Chondrocyte (in vitro differentiated cells): Measurements from ENCODE around the gene SEMA6A. TPM values are rescaled to one million over a fixed set of nuclear protein-coding genes. Genes with fewer than 3 reads are reported as not detected.

Experiments
- DNase-seq: peaks from one replicate; pipeline ENCODE4 v3.0.0; 2021; ENCODE audit warnings: mixed read lengths, low spot score
- H3K27ac Mint-ChIP-seq: one replicate; pipeline ENCODE4 v1.8.0; 2021; ENCODE audit warnings: mild to moderate bottlenecking, moderate library complexity, mixed read lengths; ENCODE audit not compliant: unreplicated experiment
- H3K27me3 Mint-ChIP-seq: 2 replicates; pipeline ENCODE4 v1.8.0; 2021; ENCODE audit warnings: low read depth, mixed read lengths
- H3K36me3 Mint-ChIP-seq: 2 replicates; pipeline ENCODE4 v1.8.0; 2021; ENCODE audit warnings: low read depth, mixed read lengths
- H3K4me1 Mint-ChIP-seq: 2 replicates; pipeline ENCODE4 v1.8.0; 2021; ENCODE audit warnings: low read depth, mild to moderate bottlenecking, mixed read lengths
- H3K4me3 Mint-ChIP-seq: one replicate; pipeline ENCODE4 v1.8.0; 2021; ENCODE audit warnings: mild to moderate bottlenecking, moderate library complexity, mixed read lengths; ENCODE audit not compliant: unreplicated experiment
- H3K9me3 Mint-ChIP-seq: 2 replicates; pipeline ENCODE4 v1.8.0; 2021; ENCODE audit warnings: low read depth, mixed read lengths
- total RNA-seq: library from RNA; stranded (reverse); gene quantifications from 3 replicates; pipeline ENCODE4 v1.2.1, GENCODE V29; 2021
- TF ChIP-seq, protein P1 (sequence below): fragments of 200-600 bp; sonication (generic); IDR thresholded peaks from 2 replicates; pipeline ENCODE4 v1.5.0; 2021; ENCODE audit warnings: antibody characterized with exemption, mild to moderate bottlenecking, moderate library complexity

SEMA6A gene
- total RNA-seq, 1 donor from 2014 or later: 3.9 TPM

DNA sequence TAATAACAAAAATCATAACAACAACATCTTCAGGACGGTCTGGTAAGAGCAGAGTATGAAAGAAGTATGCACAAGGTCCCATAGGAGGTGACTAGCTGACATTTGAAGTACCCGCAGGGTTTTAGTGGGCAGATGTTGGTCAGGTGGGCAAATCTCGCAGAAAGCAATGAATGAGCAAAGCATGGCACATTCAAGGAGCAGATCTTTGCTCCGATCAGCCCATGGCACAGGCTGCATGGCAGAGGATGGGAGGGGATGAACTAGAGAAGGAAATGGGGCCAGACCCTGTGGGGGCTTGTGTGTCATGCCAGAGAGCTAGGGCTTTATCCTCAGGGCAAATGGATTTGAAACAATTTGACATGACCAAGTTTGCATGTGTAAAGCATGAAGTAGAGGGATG, 90.0 kb downstream of the SEMA6A start:
- no peaks in the 10 kb centered on the region for H3K27me3 Mint-ChIP-seq
- H3K4me1 Mint-ChIP-seq: peaks cover 3% of the 10 kb centered on the region
- H3K27ac Mint-ChIP-seq: no peak overlapping the region
- DNase-seq: no peak
- H3K9me3 Mint-ChIP-seq: no peaks in the 10 kb centered on the region
- TF ChIP-seq, protein P1, sequence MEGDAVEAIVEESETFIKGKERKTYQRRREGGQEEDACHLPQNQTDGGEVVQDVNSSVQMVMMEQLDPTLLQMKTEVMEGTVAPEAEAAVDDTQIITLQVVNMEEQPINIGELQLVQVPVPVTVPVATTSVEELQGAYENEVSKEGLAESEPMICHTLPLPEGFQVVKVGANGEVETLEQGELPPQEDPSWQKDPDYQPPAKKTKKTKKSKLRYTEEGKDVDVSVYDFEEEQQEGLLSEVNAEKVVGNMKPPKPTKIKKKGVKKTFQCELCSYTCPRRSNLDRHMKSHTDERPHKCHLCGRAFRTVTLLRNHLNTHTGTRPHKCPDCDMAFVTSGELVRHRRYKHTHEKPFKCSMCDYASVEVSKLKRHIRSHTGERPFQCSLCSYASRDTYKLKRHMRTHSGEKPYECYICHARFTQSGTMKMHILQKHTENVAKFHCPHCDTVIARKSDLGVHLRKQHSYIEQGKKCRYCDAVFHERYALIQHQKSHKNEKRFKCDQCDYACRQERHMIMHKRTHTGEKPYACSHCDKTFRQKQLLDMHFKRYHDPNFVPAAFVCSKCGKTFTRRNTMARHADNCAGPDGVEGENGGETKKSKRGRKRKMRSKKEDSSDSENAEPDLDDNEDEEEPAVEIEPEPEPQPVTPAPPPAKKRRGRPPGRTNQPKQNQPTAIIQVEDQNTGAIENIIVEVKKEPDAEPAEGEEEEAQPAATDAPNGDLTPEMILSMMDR: no peak
- H3K36me3 Mint-ChIP-seq: peaks cover 6% of the 10 kb centered on the region
- H3K4me3 Mint-ChIP-seq: no peak overlapping the region

DNA sequence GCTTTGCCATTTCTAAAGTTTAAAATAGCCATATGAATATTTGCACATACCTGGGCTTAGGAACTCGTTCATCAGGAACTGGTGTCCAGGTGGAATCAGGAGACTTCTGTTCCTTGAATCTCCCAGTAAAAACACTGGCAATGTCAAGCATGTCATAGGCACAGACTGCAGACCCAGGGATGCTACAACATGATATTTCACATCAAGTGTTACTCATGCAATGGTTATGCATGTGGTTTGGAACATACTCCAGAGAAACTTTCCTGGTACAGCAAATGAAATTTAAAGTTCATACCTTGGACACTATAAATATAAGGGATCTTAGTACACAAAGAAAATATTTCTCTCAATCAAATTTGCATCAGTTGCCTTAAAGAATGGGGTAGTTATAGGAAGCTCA, 92.2 kb downstream of the SEMA6A start:
- TF ChIP-seq, protein P1: no peak
- no peak overlapping the region for H3K4me3 Mint-ChIP-seq
- peaks cover 11% of the 10 kb centered on the region for H3K36me3 Mint-ChIP-seq

DNA sequence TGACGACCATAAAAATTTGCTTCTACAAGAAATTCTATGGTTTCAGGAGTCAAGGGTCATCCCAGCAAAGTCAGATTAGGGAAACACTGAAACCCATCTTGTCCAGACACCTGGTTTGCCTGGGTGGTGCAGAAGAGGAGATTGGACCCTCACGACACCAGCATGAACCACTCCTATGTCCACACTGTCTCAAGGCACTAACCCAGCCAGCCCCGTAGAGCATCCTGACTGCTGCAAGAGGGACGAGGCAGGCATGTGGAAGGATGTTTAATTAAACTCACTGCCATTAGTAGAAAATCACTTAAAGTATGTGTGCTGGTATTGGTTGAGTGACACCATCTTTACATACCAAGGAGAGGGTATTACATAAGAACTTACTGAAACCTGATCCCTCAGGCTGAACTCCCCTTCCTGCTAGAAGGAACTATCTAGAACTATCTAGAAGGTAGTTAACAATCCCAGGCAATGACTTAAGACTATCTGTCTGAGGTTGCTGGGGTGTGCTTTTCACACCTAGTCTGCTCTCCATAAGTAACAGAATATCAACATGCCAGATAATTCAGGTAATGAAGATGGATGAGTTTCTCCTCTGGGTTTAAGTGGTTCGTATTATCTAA, 93.6 kb downstream of the SEMA6A start:
- Mint-ChIP-seq H3K4me1 (peaks cover 3% of the 10 kb centered on the region), H3K27ac (no peak overlapping the region), H3K27me3 (no peaks in the 10 kb centered on the region), H3K36me3 (peaks cover 13% of the 10 kb centered on the region), H3K9me3 (peaks cover 6% of the 10 kb centered on the region), H3K4me3 (no peak overlapping the region)
- TF ChIP-seq, protein P1: no peak
- DNase-seq: no peak

More for the DNA sequence above, 92.2 kb downstream of the SEMA6A start:
- Mint-ChIP-seq H3K27me3 (no peaks in the 10 kb centered on the region), H3K9me3 (no peaks in the 10 kb centered on the region), H3K4me1 (peaks cover 3% of the 10 kb centered on the region), H3K27ac (no peak overlapping the region)
- no peak for DNase-seq

DNA sequence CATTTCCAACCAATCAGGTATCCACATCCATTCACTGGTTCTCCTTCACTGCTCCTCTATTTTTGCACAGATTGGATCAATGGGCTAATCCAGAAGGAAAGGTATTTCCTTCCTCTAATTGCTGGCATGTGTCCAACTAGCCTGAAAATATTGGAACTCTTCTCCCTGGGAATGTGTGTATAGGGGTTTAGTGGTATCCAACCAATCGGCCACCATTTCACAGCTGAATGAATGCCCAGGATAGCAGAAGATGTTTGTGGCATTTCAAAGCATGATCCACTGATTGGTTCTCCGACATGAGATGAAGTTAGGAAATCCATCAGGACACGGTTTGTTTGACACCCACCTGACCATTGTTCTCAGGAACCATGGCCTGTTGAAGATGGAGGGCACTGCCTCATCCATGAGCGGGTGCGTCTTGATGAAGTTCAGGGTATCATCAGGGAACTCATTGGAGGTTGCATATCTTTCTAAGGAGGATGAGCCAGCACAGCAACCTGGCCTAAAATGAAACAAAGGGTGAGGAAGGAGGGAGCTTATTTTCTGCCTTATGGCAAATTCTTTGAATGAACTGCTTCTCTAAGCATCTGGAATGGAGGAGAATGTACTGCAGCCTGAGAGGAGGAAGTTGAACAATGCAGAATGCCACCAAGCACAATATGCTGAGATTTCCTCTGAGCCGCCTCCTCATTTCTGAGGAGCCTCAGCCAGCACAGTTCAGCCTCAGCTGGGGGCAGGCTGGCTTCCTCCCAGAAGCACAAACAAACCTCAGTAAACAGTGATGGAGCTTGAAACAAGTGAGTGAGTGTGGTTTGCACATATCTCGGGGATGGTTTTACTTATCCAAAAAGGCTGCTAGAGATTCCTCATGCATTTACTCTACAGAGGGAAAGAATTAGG, 94.6 kb downstream of the SEMA6A start:
- Mint-ChIP-seq H3K4me3 (no peak overlapping the region), H3K4me1 (peaks cover 3% of the 10 kb centered on the region), H3K27ac (no peak overlapping the region), H3K27me3 (no peaks in the 10 kb centered on the region), H3K36me3 (peaks cover 17% of the 10 kb centered on the region), H3K9me3 (peaks cover 6% of the 10 kb centered on the region)
- TF ChIP-seq, protein P1: no peak
- DNase-seq: no peak

DNA sequence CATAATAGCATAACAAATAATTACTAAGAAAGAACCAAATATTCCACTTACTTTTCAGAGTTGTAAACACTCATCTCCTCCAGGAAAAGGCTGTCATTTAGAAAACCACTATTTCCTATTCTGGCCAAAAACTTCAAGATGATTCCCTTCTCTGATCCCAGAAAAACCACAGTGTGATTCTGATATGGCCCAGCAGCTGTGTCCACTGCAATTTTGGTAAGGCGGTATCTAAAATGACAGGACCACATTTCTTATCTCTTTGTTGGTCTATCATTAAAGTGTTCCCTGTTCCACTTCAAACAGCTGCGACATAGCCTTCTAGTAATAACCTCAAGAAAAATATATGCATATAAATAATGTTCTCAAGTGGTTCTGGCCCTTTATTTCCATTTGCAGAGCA, 96.1 kb downstream of the SEMA6A start:
- TF ChIP-seq, protein P1: no peak
- H3K4me3 Mint-ChIP-seq: no peak overlapping the region
- peaks cover 3% of the 10 kb centered on the region for H3K4me1 Mint-ChIP-seq
- peaks cover 6% of the 10 kb centered on the region for H3K9me3 Mint-ChIP-seq
- H3K27ac Mint-ChIP-seq: no peak overlapping the region
- H3K27me3 Mint-ChIP-seq: no peaks in the 10 kb centered on the region
- H3K36me3 Mint-ChIP-seq: peaks cover 17% of the 10 kb centered on the region
- DNase-seq: no peak
